IPS-15b (cell line): Measurements from ENCODE around the gene RNASEH1.

Experiments used
- H3K27me3 ChIP-seq: one replicate; pipeline ENCODE4 v1.6.1; 2013; ENCODE audit warnings: low read length; ENCODE audit not compliant: control insufficient read depth, insufficient read depth
- H3K36me3 ChIP-seq: one replicate; pipeline ENCODE4 v1.6.1; 2013; ENCODE audit warnings: low read length; ENCODE audit not compliant: control insufficient read depth, insufficient read depth
- H3K4me1 ChIP-seq: one replicate; pipeline ENCODE4 v1.6.1; 2013; ENCODE audit warnings: mild to moderate bottlenecking, low read length; ENCODE audit not compliant: control insufficient read depth, insufficient read depth
- H3K4me3 ChIP-seq: one replicate; pipeline ENCODE4 v1.5.1; 2013; ENCODE audit warnings: low read depth, low read length
- H3K9ac ChIP-seq: one replicate; pipeline ENCODE4 v1.6.1; 2013; ENCODE audit warnings: low read depth, mild to moderate bottlenecking, low read length
- H3K9me3 ChIP-seq: one replicate; pipeline ENCODE4 v1.6.1; 2013; ENCODE audit warnings: mild to moderate bottlenecking, low read length; ENCODE audit not compliant: control insufficient read depth, insufficient read depth

RNASEH1 gene, protein sequence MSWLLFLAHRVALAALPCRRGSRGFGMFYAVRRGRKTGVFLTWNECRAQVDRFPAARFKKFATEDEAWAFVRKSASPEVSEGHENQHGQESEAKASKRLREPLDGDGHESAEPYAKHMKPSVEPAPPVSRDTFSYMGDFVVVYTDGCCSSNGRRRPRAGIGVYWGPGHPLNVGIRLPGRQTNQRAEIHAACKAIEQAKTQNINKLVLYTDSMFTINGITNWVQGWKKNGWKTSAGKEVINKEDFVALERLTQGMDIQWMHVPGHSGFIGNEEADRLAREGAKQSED

DNA sequence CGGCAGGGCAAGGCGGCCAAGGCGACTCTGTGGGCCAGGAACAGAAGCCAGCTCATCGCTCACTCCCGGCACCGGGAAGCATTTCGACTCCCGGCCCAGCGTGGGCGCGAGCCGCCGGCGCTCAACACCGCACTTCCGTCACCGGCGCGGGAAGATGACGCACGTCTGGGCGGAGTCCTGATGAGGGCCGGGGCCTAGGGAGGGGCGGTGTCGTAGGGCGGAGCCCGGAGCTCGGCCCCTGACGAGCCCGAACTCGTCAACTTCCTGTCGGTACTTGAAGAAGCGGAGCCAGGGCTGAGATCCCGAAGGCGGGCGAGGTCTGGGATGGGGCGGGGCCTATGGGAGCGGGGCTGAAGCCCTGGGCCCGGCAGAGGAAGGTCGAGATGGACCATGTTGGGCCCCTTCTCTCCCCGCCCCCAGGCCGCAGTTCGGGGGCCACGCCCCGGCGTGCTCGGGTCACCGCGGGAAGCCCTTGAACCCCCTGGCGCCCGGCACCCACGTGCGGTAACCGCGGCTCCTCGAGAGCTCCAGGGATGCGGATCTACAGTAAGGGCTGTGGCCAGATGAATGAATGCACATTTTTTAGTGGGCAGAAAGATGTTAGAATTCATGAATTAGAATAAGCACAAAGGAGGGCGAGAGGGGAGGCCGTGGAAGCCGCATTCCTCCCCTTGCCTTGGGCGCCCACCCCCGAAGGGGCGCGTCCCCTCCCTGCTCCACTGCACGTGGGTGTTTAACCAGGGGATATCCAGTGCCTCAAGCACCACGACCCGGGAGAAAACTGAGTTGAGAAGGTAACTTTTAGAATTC, at the start of gene RNASEH1:
TSS of gene RNASEH1 (minus strand) at position 129 of the 810 bp plus-strand sequence. CDS start at position 56, 73 bp downstream.
- Histone ChIP-seq H3K4me1 (no peaks in the 10 kb centered on the region), H3K27me3 (no peaks in the 10 kb centered on the region), H3K9ac (peak within 1 kb of the TSS; percentile 80), H3K36me3 (peaks cover 20% of the 10 kb centered on the region), H3K4me3 (peak within 1 kb of the TSS; percentile 81), H3K9me3 (no peaks in the 10 kb centered on the region)

DNA sequence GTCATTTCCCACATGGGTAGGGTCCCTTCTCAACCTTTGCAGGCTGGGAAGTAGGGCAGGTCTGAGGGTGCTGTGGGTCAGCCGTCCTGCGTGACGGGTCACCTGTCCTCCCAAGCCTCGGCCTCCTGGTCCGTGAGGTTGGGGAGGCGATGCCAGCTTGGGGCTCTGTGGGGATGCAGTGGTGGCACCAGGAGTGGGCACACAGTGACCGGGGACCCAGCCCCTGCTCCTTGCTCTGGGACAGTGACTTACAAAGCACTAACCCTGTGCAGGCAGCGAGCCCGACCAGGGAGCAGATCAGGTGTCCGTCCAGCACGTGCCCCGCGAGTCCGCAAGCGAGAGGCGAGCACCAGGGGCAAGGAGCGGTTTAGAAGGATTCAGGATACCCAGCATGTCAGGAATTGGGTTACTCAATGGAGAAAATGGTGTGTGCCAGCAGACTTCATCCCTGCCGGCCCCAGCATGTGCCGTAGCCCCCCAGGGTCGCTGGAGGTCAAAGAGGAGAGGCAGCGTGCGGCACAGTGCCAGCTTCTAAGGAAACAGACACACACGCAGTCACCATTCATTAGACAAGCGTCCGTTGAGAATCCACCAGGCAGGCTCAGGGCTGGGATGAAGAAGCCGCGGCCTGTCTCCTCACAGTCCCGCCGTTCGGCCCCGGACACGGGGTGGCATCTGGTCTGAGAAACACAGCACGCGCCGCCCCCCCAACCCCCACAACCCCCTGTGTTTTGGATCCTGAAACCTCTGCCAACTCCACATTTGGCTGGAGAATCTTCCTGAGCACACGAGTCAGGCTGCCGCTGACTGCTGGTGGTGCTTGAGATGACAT, 48.5 kb upstream of the RNASEH1 start:
- no peaks in the 10 kb centered on the region for H3K27me3 ChIP-seq
- H3K9ac ChIP-seq = no peak overlapping the region
- H3K36me3 ChIP-seq = no peaks in the 10 kb centered on the region
- no peaks in the 10 kb centered on the region for H3K4me1 ChIP-seq
- H3K4me3 ChIP-seq = no peak overlapping the region
- H3K9me3 ChIP-seq = no peaks in the 10 kb centered on the region

GRCh38 chr2:3606028-3606369, 47.9 kb upstream of the RNASEH1 start:
- peak overlapping the region; percentile 30 for H3K4me3 ChIP-seq
- H3K9ac ChIP-seq = no peak overlapping the region
- H3K27me3 ChIP-seq = no peaks in the 10 kb centered on the region
- H3K9me3 ChIP-seq = no peaks in the 10 kb centered on the region
- H3K36me3 ChIP-seq = no peaks in the 10 kb centered on the region
- no peaks in the 10 kb centered on the region for H3K4me1 ChIP-seq

GRCh38 chr2:3604991-3605961, 47.1 kb upstream of the RNASEH1 start:
- no peaks in the 10 kb centered on the region for H3K4me1 ChIP-seq
- H3K27me3 ChIP-seq = no peaks in the 10 kb centered on the region

GRCh38 chr2:3604207-3604877, 46.2 kb upstream of the RNASEH1 start:
- Histone ChIP-seq H3K4me3 (no peak overlapping the region), H3K4me1 (no peaks in the 10 kb centered on the region), H3K9me3 (no peaks in the 10 kb centered on the region), H3K27me3 (no peaks in the 10 kb centered on the region), H3K36me3 (no peaks in the 10 kb centered on the region), H3K9ac (no peak overlapping the region)

More at GRCh38 chr2:3604991-3605961, 47.1 kb upstream of the RNASEH1 start:
- Histone ChIP-seq H3K9ac (peak overlapping the region; percentile 56), H3K36me3 (no peaks in the 10 kb centered on the region), H3K4me3 (peak overlapping the region; percentile 30), H3K9me3 (no peaks in the 10 kb centered on the region)

- H3K4me3 ChIP-seq = no peak overlapping the region
- no peaks in the 10 kb centered on the region for H3K36me3 ChIP-seq
- H3K4me1 ChIP-seq = no peaks in the 10 kb centered on the region
- no peak overlapping the region for H3K9ac ChIP-seq
- no peaks in the 10 kb centered on the region for H3K27me3 ChIP-seq
- no peaks in the 10 kb centered on the region for H3K9me3 ChIP-seq
These were observed 45.5 kb upstream of the RNASEH1 start for GRCh38 chr2:3603536-3604206.

DNA sequence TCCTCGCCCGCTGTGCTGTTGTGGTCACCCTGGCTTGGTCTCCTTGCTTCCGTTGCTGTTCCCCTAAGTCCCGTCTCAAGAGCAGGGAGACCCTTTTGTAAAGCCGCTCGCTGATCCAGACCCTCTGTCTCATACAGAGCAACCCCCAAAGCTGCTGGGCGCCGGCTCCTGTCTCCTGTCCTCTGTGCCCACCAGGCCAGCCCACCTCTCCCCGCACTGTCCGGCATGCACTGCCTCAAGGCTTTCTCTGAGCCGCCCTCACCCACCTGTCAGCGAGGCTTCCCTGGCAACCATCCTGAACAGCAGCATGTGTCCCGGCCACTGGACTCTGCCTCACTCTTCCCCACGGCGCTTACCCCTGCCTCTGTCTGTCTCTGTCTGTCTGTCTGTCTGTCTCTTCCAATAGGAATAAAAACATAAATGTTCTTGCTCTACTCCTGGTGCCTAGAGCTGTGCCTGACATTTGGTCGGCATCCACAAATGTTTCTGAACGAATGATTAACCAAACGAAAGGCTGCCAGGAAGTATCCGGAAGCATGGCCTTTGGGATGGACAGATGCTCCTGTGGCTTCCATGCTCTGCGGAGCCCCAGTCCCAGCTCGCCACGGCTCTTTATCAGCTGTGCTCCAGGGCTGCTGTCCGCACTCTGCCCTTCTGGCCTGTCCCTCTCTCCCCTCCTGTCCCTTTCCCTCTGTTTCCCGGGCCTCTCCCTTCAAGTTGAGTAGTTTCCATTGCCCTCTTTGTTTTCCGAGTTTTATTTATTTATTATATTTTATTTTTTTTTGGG, 44.6 kb upstream of the RNASEH1 start:
- no peaks in the 10 kb centered on the region for H3K27me3 ChIP-seq
- no peak overlapping the region for H3K9ac ChIP-seq
- H3K9me3 ChIP-seq = no peaks in the 10 kb centered on the region
- H3K36me3 ChIP-seq = no peaks in the 10 kb centered on the region
- no peaks in the 10 kb centered on the region for H3K4me1 ChIP-seq
- no peak overlapping the region for H3K4me3 ChIP-seq

DNA sequence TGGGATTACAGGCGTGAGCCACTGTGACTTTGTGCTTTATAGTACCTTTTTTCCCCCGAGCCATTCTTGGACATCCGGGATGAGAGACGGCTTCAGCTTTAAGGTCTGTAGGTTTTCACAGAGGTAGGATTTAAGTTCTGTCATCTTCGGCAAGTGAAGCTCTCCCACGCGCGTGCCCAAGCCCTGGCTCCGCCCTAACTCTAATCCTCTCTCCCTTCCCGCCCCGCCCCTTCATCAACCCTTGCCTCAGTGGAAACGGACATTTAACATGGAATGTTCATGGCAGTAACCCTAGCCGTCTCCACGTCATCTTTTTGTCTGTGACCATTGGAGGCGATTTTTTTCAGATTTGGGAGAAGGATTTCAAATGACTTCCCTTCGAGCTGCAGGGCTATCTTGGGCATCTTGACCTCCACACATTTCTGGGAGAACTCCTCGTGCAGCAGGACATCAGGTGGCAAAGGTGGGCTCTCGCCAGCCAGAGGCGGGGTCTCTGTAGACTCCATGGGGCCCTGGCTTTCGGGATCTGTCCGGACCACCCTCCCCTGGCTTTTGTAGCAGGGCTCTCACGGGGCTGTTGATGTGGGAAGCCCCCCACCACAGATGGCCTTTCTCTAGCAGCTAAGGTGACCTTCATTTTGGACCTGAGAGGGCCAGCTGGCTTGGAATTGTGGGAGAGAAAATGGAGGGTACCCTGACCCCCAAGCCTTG, 43.6 kb upstream of the RNASEH1 start:
- no peak overlapping the region for H3K9ac ChIP-seq
- no peaks in the 10 kb centered on the region for H3K9me3 ChIP-seq
- H3K27me3 ChIP-seq = no peaks in the 10 kb centered on the region
- H3K36me3 ChIP-seq = no peaks in the 10 kb centered on the region
- no peak overlapping the region for H3K4me3 ChIP-seq
- no peaks in the 10 kb centered on the region for H3K4me1 ChIP-seq

GRCh38 chr2:3600256-3600855, 42.2 kb upstream of the RNASEH1 start:
- H3K36me3 ChIP-seq = no peaks in the 10 kb centered on the region
- no peak overlapping the region for H3K9ac ChIP-seq
- no peaks in the 10 kb centered on the region for H3K9me3 ChIP-seq
- no peaks in the 10 kb centered on the region for H3K27me3 ChIP-seq
- no peak overlapping the region for H3K4me3 ChIP-seq
- no peaks in the 10 kb centered on the region for H3K4me1 ChIP-seq
